Thyroid gland (tissue), 4 donors: ENCODE results near the gene SWT1.

Source experiments
- POLR2A ChIP-seq, 2 donors: fragments of 450-650 bp; IDR thresholded peaks; one replicate each; pipeline ENCODE4 v1.6.1; 2017; ENCODE audit warnings: antibody characterized with exemption in 2 of 2, mild to moderate bottlenecking in 2 of 2, moderate library complexity in 1 of 2
- TF ChIP-seq, protein P1 (sequence below), 6 experiments: fragments of 200-600 bp in 3 of 6; fragments of 450-650 bp in 3 of 6; sonication (generic) in 3 of 6; IDR thresholded peaks; one replicate each; pipeline ENCODE4 v1.5.1; 2016 to 2019; ENCODE audit warnings: antibody characterized with exemption in 6 of 6, mild to moderate bottlenecking in 2 of 6, inconsistent platforms in 1 of 6, moderate library complexity in 1 of 6

DNA sequence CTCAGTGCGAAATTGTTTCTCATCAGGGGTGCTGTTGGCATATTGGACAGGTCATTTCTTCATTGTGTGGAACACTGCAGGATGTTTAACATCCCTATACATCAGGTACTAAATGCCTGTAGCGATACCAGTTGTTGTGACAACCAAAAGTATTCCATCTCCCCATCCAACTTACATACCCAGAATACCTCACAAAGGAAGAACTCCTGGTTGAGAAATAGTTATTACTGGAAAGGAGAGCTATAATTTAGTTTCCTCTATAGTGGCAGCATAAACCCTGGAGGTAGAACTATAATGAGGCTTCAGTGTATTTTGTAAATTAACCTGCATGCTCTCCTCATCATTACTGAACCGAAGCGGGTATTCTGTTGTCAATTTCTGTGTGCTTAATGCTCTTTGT is 115.0 kb downstream of the SWT1 start:
- TF ChIP-seq, protein P1, sequence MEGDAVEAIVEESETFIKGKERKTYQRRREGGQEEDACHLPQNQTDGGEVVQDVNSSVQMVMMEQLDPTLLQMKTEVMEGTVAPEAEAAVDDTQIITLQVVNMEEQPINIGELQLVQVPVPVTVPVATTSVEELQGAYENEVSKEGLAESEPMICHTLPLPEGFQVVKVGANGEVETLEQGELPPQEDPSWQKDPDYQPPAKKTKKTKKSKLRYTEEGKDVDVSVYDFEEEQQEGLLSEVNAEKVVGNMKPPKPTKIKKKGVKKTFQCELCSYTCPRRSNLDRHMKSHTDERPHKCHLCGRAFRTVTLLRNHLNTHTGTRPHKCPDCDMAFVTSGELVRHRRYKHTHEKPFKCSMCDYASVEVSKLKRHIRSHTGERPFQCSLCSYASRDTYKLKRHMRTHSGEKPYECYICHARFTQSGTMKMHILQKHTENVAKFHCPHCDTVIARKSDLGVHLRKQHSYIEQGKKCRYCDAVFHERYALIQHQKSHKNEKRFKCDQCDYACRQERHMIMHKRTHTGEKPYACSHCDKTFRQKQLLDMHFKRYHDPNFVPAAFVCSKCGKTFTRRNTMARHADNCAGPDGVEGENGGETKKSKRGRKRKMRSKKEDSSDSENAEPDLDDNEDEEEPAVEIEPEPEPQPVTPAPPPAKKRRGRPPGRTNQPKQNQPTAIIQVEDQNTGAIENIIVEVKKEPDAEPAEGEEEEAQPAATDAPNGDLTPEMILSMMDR (IDR thresholded peaks at IDR 0.05): no peak
- no peak for TF ChIP-seq POLR2A (IDR thresholded peaks at IDR 0.05)
